HuH-7 (cell line): ENCODE data around the gene NBEA.
"Not testable (repeated sequence)": the region's sequence is repeated elsewhere in the genome, so short reads cannot be mapped to it uniquely, and the experiment has no call there.

Source experiments
- DNase-seq: peaks from one replicate; pipeline ENCODE4 v3.0.0; 2011; ENCODE audit warnings: low spot score

The NBEA gene

DNA sequence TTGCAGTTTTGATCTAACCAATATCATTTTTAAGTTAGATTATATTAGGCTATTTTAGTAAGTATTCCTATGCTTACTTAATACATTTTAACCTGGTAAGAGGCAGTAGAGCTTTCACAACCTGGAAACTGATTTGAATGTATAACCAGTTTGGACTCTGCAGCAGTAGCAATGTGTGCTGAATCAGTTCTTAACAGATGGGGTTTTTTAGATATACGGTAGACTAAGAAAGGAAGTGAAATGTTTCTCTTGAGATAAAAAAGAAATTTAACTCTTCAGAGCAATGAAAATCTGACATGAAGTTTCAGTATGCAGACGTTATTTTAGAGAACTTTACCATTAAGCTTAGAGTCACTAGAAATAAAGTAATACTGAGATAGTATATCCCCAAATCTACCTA, 2.7 kb downstream of the NBEA start:
- no peak for DNase-seq

DNA sequence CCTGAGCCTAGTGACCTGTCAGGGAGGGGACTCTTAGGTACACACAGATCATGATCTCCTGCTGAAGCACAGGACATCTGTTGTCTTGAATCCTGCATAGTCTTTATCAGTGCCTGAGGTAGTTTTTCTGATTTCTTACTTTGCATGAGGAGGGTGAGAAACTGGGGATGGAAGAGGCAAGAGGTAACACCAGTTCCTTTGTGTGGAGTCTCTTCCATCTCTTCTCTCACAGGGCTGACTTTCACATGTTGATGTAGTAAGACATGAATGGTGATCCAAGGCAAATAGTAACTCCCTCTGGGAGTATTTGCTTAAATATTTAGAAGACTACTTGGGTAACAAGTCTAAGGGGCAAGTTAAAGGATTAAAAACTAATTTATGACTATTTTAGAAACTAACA, 9.5 kb downstream of the NBEA start:
- no peak for DNase-seq

DNA sequence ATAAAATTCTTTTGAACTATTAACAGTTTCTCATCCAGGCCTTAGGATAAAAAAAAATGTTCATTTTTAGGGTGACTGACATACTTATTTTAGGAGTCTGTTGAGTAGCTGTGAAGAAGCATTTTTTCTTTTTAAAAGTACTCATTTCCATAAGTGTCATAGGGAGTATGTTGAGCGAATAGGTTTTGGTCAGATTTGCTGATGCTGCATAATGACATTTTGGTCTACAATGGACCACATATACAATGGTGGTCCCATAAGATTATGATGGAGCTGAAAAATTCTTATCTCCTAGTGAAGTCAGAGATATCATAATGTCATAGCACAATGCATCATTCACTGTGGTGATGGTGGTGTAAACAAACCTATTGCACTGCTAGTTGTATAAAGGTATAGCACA, 17.4 kb downstream of the NBEA start:
- no peak for DNase-seq

DNA sequence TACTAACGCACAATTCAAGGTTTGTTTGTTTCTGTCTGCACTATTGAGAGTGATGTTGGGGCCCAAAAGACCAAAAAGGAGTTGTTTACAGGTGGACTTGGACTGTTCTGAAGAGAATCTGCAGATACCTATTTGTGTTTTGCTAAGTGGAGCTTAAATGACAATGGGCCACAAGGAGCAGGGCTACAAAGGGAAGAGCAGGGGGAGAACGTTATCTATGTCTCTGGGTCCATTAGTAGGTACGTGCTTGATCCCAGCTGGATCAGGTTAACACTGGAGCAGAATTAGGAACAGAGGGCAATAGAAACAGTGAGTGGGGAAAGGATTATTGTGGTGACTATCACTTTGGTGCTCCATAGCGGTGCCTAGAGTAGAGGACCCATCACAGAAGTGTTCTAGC, 22.5 kb downstream of the NBEA start:
- no peak for DNase-seq

DNA sequence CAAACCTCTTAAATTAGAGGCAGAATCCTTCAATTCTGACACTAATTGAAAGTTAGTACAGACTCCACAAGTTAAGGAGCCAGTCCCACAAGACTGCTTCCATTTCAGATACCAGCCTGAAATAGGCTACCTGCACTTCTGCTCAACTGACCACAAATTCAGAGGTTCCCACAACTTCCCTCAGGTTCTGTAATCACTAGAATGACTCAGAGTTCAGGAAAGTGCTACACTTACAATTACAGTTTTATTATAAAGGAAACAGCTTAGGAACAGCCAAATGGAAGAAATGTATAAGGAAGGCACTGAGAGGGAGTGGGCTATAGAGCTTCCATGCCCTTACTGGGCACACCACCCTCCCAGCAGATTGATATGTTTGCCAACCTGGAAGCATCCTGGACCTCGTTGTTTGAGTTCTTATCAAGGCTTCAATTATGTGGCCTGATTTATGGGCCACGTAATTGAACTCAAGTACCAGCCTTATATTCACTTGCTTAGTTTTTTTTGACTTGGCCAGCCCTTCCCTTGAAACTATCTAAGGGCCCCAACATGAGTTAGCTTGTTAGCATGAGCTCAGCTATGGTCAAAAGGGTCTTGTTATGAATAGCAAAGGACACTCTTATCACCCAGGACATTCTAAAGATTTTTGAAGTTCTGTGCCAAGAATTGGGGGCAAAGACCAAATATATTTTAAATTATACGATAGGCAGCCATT, 25.9 kb downstream of the NBEA start:
- no peak for DNase-seq

DNA sequence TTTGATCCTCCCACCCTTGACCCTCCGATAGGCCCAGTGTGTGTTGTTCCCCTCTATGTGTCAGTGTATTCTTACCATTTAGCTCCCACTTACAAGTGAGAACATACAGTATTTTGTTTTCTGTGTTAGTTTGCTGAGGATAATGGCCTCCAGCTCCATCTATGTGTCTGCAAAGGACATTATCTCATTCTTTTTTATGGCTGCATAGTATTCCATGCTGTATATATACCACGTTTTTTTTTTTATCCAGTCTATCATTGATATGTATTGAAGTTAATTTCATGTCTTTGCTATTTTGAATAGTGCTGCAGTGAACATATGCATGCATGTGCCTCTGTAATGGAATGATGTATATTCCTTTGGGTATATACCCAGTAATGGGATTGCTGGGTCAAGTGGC, 27.5 kb downstream of the NBEA start:
- DNase-seq, result not testable (repeated sequence)

DNA sequence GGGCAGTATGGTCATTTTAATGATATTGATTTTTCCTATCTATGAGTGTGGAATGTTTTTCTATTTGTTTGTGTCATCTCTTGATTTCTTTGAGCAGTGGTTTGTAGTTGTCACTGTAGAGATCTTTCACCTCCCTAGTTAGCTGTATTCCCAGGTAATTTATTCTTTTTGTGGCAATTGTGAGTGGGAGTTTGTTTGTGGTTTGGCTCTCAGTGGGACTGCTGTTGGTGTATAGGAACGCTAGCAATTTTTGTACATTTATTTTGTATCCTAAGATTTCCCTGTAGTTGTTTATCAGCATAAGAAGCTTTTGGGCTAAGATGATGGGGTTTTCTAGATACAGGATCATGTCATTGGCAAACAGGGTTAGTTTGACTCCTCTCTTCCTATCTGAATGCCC, 28.9 kb downstream of the NBEA start:
- no peak for DNase-seq

DNA sequence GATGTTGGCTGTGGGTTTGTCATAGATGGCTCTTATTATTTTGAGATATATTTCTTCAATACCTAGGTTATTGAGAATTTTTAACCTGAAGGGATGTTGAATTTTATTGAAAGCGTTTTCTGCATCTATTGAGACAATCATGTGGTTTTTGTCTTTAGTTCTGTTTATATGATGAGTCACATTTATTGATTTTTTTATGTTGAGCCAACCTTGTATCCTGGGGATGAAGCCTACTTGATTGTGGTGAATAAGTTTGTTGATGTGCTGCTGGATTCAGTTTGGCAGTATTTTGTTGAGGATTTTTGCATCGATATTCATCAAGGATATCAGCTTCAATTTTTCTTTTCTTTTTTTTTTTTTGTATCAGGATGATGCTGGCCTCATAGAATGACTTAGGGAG, 29.4 kb downstream of the NBEA start:
- no peak for DNase-seq

DNA sequence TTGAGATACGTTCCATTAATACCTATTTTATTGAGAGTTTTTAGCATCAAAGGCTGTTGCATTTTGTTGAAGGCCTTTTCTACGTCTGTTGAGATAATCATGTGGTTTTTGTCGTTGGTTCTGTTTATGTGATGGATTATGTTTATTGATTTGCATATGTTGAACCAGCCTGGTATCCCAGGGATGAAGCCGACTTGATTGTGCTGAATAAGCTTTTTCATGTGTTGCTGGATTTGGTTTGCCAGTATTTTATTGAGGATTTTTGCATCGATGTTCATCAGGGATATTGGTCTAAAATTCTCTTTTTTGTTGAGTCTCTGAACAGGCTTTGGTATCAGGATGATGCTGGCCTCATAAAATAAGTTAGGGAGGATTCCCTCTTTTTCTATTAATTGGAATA, 43.1 kb downstream of the NBEA start:
- DNase-seq, result not testable (repeated sequence)

DNA sequence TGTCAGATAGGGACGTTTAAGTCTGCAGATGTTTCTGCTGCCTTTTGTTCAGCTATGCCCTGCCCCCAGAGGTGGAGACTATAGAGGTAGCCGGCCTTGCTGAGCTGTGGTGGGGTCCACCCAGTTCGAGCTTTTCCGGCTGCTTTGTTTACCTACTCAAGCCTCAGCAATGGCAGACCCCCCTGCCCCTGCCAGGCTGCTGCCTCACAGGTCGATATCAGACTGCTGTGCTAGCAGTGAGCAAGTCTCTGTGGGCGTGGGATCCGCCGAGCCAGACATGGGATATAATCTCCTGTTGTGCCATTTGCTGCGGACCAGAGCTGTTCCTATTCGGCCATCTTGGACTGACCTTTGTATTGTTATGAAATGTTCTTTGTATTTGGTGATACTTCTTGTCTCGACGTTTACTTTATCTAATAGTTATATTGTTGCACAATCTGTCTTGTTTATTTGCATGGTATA, 46.3 kb downstream of the NBEA start:
- DNase-seq, result no peak

DNA sequence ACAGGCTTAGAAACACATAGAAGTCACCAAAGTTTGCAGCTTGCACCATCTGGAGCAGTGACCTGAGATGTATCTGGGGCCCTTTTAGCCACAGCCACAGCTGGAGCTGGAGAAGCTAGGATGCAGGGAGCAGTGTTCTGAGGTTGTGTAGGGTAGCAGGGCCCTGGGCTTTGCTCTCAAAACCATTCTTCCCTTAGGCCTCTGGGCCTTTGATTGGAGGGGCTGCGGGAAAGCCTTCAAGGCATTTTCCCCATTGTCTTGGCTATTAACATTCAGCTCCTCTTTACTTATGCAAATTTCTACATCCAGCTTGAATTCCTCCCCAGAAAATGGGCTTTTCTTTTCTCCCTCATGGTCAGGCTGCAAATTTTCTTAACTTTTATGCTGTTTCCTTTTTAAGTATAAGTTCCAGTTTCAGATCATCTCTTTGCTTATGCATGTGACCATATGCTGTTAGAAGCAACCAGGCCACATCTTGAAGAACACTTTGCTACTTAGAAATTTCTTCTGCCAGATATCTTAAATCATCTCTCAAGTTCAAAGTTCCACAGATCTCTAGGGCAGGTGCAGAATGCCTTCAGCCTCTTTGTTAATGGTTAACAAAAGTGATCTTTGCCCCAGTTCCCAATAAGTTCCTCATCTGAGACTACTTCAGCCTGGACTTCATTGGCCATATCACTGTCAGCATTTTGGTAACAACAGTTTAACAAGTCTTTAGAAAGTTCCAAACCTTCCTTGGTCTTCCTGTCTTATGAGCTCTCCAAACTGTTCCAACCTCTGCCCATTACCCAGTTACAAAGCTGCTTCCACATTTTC, 48.5 kb downstream of the NBEA start:
- DNase-seq, result no peak

DNA sequence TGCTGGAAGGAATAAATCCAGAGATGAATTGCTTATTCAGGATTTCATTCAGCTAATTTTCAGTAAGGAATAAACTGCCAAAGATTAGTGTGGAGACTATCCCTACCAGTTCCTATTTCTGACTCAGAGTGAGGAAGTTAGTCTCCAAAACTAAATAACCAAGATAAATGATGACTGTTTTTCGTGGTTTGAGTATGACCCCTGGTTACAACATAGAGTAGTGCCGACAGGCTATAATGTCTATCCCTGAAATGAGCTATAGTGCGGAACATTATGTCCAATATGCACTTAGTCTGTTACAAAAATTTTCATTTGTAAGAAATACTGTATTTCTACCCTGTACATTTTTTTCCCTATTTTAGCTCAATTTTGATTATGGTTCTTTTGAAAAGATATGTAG, 51.4 kb downstream of the NBEA start:
- DNase-seq, result no peak

DNA sequence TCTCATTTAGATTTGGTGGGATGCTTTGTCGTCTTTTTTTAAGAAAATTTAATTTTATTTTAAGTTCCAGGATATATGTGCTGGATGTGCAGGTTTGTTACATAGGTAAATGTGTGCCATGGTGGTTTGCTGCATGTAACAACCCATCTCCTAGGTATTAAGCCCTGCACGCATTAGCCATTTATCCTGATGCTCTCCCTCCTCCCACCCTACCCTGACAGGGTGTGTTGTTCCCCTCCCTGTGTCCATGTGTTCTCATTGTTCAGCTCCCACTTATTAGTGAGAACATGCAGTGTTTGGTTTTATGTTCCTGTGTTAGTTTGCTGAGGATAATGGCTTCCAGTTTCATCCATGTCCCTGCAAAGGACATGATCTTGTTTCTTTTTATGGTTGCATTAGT, 61.7 kb downstream of the NBEA start:
- not testable (repeated sequence) for DNase-seq

DNA sequence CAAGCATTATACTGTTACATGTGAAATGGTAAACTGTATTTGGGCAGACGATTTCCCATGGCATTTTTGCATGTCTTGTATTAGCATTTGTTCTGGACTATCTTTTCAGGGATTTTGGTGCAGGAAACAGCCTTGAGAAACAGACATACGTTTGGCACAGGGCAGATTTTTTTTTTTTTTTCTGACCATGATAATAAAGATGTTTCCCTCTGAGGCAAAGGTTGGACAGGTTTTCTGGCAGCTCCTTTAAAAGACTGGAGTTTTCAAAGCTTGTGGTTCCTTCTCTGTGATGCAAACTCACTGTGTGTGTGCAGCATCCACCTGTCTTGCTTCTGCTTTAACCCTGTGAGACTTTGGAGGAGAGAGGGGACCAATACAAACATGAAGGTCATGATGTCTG, 63.0 kb downstream of the NBEA start:
- no peak for DNase-seq

DNA sequence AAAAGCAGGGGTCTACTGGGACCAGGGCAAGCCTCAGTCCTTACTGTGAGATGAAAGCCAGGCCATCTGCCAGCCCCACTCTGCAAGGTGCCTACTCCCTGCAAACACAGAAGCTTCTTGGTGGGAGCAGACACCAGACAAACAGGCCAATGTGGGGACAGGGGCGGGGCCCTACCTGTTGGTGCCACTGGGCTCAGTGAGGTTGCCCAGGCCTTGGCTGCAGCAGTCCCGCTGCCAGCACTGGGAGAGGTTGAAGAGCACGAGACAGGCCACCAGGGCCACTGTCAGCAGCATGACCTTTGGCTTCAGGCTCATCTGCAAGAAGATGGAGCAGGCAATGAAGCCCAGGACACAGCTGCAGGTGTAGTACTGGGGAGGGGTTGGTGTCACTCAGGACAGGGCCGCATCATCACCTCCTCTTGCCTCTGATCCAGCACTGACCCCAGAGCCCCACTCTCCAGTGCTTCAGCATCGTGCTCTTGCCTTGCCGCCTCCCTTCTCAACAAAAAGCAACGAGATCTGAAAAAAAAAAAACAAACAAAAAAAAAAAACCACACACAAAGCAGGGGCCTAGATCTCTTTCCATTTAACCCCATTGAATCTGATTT, 72.6 kb downstream of the NBEA start:
- DNase-seq, result no peak

DNA sequence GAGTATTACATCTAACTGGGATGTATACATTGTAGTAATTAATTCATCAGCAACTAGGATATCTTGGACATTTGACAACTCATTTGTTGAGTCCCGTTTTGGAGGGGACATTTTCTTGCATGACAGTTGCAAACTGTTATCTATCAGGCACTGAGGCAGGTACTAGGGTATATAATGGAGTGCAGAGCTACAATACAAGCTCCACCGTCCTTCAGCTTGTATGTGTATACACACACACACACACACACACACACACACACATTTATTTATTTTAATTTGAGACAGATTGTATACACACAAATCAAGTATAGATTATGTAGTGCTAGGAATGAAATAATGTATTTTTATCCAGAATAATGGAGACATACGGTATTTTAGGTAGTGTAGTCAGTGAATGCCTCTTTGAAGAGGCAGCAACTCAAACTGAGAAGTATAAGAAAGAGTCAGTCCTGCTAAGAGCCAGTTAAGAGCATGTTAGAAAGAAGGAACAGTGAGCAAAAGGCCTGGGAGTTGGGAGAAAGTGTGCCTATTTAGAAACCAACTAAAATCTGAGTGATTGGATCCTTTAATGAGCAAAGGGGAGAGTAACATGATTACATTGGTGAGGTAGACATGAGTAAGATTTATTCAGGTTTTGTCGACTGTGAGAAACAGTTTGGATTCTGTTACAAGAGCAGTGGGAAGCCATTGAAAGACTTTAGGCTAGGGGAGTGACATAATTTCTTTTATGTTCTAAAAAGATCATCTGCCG, 74.5 kb downstream of the NBEA start:
- DNase-seq, result no peak

DNA sequence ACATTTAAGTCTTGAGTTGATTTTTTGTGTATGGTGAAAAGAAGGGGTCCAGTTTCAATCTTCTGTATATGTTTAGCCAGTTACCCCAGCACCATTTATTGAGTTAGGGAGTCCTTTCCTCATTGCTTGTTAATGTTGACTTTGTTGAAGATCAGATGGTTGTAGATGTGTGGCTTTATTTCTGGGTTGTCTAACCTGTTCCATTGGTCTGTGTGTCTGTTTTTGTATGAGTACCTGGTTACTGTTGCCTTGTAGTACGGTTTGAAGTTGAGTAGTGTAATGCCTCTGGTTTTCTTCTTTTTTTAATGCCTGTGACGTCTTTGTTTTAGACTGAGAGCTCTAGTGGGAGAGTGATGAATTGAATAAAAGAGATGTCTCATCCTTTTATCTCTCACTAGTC, 83.2 kb downstream of the NBEA start:
- DNase-seq, result no peak

DNA sequence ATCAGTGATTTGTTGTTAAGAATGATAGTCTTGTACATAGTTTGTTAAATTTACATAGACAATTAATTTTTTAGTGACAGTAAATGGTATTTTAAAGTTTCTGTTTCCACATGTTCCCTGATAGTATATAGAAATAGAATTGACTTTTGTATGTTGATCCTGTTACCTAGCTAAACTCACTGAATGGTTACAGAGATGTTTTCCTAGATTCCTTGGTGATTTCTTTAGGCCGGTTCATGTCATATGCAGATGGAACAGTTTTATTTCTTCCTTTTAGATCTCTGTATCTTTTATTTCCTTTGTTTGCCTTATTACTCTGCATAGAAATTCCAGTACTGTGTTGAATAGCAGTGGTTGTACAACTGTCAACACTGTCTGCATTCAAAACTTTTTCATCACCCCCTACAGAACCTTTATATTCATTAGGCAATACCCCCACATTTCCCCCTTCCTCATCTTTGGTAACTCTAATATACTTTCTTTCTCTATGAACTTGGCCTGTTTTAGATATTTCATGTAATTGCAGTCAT, 86.3 kb downstream of the NBEA start:
- DNase-seq, result no peak

DNA sequence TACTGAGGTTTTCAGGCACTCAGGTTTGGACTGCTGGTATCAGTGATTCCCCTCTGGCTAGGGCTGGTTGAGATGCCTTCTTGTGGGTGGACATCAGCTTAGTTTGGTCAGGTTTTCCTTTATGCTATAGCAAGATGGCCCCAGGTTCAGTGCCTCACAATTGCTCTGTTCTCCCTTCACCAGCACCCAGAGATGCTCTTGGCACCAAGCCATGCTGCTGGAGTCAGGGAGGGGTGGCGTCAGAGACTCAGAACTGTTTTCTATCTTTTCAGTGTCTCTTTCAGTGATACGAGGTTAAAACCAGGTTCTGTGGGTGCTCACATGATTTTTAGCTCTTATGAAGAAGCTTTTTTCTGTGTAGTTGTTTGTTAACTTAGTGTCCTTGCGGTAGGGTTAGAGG, 96.9 kb downstream of the NBEA start:
- no peak for DNase-seq

DNA sequence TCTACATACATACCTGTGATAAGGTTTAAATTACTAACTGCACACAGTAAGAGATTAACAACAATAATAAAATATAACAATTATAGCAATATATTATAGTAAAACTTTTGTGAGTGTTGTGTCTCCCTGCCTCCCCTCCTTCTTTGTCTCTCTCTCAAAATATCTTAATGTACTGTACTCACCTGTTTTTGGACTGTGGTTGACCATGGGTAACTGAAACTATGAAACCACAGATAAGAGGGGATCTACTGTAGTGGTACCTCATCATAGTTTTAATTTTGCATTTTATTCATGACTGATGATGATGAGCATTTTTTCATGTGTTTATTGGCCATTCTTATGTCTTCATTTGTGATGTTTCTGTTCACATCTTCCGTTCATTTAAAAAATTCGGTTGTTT, 104.5 kb downstream of the NBEA start:
- no peak for DNase-seq

DNA sequence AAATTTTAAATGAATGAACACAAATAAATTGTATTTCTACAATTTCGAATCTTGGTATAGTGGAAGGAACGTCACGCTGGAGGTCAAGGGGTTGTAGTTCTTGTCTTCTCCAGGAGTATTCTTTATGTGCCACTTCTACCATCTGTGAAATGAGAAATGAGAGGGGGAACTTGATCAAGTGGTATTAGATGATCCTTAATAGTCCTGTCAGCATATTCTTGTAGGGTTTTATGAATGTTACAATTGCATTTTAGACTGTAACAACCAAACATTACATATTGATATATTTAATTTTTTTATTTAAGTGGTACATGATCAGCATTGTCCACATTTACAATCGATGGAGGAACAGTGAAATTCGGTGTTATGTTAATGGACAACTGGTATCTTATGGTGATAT, 113.6 kb downstream of the NBEA start:
- DNase-seq, result no peak

DNA sequence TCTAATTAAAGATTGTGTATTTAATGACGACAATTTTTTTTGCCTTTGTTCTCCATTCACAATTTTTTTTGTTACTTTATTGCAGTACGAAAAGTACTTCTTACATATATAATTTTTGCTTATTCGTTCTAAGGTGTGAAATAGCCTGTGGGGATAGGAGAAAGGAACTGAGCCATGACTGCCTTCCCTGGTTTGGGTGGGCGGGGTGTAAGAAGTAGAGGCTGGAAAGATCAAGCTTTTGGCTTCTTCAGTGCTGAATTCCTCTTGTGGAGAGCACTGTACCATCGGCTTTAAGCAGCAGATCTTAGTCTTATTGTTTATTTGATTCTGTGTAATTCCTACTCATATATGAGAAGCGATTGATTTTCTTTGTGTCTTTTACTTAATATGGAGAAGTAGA, 115.8 kb downstream of the NBEA start:
- DNase-seq, result no peak
